Gastroesophageal sphincter (tissue), 4 donors: ENCODE results near the gene TTLL5. TPM values are rescaled to one million over a fixed set of nuclear protein-coding genes. Genes with fewer than 3 reads are reported as not detected.

Source experiments
- ATAC-seq: fragments of 150-250 bp; one replicate; pipeline ENCODE4 v1.9.1; 2016; ENCODE audit warnings: mild to moderate bottlenecking, moderate library complexity
- H3K27ac ChIP-seq, 4 donors: fragments of 200-600 bp; sonication (generic) in 3 of 4; 1 replicate in 3 of 4; 2 replicates in 1 of 4; pipeline ENCODE4 v1.5.1; 2016 to 2019
- H3K27me3 ChIP-seq: fragments of 200-600 bp; sonication (generic); one replicate; pipeline ENCODE4 v1.5.1; 2019
- H3K36me3 ChIP-seq, 2 donors: fragments of 200-600 bp; sonication (generic); one replicate each; pipeline ENCODE4 v1.5.1; 2019; ENCODE audit warnings: control low read depth in 1 of 2
- H3K4me1 ChIP-seq, 3 donors: fragments of 200-600 bp; sonication (generic); 1 replicate in 2 of 3; 2 replicates in 1 of 3; pipeline ENCODE4 v1.5.1; 2016 to 2019; ENCODE audit warnings: control low read depth in 2 of 3
- H3K4me3 ChIP-seq, 2 donors: fragments of 200-600 bp; sonication (generic); one replicate each; pipeline ENCODE4 v1.5.1; 2019; ENCODE audit warnings: mild to moderate bottlenecking in 1 of 2, moderate library complexity in 1 of 2
- H3K9me3 ChIP-seq, 3 donors: fragments of 200-600 bp; sonication (generic); one replicate each; pipeline ENCODE4 v1.5.1; 2017 to 2019; ENCODE audit warnings: control low read depth in 2 of 3
- EP300 ChIP-seq: sonication (generic); formaldehyde crosslinking; IDR thresholded peaks from one replicate; pipeline ENCODE4 v1.6.1; 2017; ENCODE audit warnings: antibody characterized with exemption, mild to moderate bottlenecking
- POLR2A ChIP-seq, 2 donors: fragments of 450-650 bp; IDR thresholded peaks; one replicate each; pipeline ENCODE4 v1.6.1; 2017; ENCODE audit warnings: antibody characterized with exemption in 2 of 2, mild to moderate bottlenecking in 2 of 2, moderate library complexity in 1 of 2
- POLR2AphosphoS5 ChIP-seq: sonication (generic); formaldehyde crosslinking; IDR thresholded peaks from one replicate; pipeline ENCODE4 v1.6.1; 2017; ENCODE audit warnings: antibody characterized with exemption
- WGBS, 2 donors: methylation state at CpG; one replicate each; pipeline ENCODE4 v1.1.5; 2018; ENCODE audit warnings: low coverage in 1 of 2; 5-methylcytosine and 5-hydroxymethylcytosine counted together
- total RNA-seq, 4 donors: library from RNA; depleted of rRNA; stranded (reverse); fragments of >200 nt; gene quantifications; one replicate each; pipeline ENCODE4 v1.1.0, GENCODE V29; 2016
- TF ChIP-seq, protein P1 (sequence below), 4 experiments: fragments of 200-600 bp in 2 of 4; fragments of 450-650 bp in 2 of 4; sonication (generic) in 1 of 4; IDR thresholded peaks; one replicate each; pipeline ENCODE4 v1.5.1; 2017 to 2019; ENCODE audit warnings: antibody characterized with exemption in 4 of 4, mild to moderate bottlenecking in 2 of 4, moderate library complexity in 2 of 4

The TTLL5 gene
- total RNA-seq, 4 donors from 2014 or later = 18.1 to 30.0 (median 22.1) TPM

- H3K27me3 ChIP-seq = no peaks in the 10 kb centered on the region
- no peaks in the 10 kb centered on the region for H3K9me3 ChIP-seq
- peaks cover 0 to 40% (median 0%) of the 10 kb centered on the region in 3 donors for H3K4me1 ChIP-seq
- TF ChIP-seq POLR2A (IDR thresholded peaks at IDR 0.05) (no peak), POLR2AphosphoS5 (no peak), EP300 (no peak)
- TF ChIP-seq, protein P1, sequence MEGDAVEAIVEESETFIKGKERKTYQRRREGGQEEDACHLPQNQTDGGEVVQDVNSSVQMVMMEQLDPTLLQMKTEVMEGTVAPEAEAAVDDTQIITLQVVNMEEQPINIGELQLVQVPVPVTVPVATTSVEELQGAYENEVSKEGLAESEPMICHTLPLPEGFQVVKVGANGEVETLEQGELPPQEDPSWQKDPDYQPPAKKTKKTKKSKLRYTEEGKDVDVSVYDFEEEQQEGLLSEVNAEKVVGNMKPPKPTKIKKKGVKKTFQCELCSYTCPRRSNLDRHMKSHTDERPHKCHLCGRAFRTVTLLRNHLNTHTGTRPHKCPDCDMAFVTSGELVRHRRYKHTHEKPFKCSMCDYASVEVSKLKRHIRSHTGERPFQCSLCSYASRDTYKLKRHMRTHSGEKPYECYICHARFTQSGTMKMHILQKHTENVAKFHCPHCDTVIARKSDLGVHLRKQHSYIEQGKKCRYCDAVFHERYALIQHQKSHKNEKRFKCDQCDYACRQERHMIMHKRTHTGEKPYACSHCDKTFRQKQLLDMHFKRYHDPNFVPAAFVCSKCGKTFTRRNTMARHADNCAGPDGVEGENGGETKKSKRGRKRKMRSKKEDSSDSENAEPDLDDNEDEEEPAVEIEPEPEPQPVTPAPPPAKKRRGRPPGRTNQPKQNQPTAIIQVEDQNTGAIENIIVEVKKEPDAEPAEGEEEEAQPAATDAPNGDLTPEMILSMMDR (IDR thresholded peaks at IDR 0.05) = no peak
- ATAC-seq = no peak
- WGBS, 2 donors = 89 to 90% methylated on average over 3 to 6 of the region's 6 CpGs
- no peak overlapping the region for H3K4me3 ChIP-seq
- no peak overlapping the region for H3K27ac ChIP-seq
- peaks cover 0 to 5% of the 10 kb centered on the region in 2 donors for H3K36me3 ChIP-seq
These were observed 146.8 kb downstream of the TTLL5 start for GRCh38 chr14:75807667-75808360.

DNA sequence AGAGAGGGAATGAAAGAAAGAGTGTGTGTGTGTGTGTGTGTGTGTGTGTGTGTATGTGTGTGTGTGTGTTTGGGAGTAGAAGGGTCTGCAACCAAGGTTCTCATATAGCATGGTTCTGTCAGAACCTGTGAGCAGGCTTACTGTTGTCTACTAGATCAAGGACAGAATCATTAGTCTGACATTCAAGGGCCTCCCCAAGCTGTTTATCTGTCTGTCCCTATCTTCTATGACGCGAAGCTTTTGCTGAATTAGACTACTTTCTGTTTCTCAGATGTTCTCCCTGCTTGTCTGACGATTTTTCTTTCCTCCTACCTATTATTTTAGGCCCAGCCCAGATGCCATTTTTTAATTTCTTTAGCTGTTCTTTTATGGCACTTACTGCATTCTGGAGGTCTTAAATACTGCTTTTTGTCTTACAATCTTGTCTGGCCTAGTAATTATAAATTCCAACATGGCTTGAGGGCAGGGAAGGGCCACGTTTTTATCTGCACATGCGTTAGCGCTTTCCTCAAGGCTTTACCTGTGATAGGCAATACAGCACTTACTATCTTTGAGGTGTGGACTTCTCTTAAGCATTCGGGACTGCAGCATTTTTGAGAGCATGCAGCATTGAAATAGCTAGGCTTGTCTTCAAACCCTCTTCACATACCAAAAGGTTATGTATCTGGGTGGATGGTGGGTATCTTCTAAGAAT lies 150.2 kb downstream of the TTLL5 start:
- WGBS, 2 donors = 77 to 80% methylated on average over 2 to 7 of the region's 7 CpGs
- Histone ChIP-seq H3K36me3 (peaks cover 0 to 9% of the 10 kb centered on the region in 2 donors), H3K4me1 (peaks cover 0 to 17% (median 0%) of the 10 kb centered on the region in 3 donors), H3K27me3 (no peaks in the 10 kb centered on the region), H3K27ac (no peak overlapping the region), H3K4me3 (no peak overlapping the region), H3K9me3 (no peaks in the 10 kb centered on the region)
- TF ChIP-seq POLR2AphosphoS5 (no peak), EP300 (no peak), POLR2A (IDR thresholded peaks at IDR 0.05) (no peak)
- TF ChIP-seq, protein P1 (IDR thresholded peaks at IDR 0.05) = no peak
- no peak for ATAC-seq

DNA sequence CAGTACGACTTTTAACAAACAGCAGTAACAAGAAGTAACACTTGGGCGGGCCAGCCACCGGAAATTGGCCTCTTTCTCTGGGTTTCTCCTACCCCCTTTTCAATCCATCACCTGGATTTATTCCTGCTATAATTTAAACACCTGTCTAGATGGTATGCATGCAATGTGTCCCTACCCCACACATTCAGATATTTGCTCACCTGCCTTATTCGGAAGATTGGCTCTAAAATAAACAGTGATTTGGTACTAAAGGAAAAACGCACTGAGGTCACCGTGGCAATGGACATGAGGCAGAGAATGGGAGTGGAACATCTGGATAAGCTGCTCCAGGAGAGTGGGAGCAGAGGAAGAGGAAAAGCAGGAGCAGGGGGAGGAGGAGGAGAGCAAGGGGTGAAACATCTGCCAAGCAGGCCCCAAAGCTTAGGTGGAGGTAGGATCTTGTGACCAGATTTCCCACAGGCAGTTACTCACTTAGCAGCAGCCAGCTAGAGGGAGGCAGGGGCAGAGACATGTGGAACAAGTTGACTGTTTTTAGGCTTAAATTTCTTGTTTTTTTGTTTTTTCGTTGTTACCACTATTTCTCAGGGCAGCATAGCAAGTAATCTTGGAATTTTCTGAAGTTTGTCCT lies 150.9 kb downstream of the TTLL5 start:
- TF ChIP-seq, protein P1 (IDR thresholded peaks at IDR 0.05) = no peak
- TF ChIP-seq EP300 (no peak), POLR2A (IDR thresholded peaks at IDR 0.05) (no peak), POLR2AphosphoS5 (no peak)
- H3K9me3 ChIP-seq = no peaks in the 10 kb centered on the region
- H3K4me3 ChIP-seq = no peak overlapping the region
- no peak overlapping the region for H3K27ac ChIP-seq
- peaks cover 0 to 10% (median 0%) of the 10 kb centered on the region in 3 donors for H3K4me1 ChIP-seq
- ATAC-seq = no peak
- H3K36me3 ChIP-seq = peaks cover 0 to 5% of the 10 kb centered on the region in 2 donors
- no peaks in the 10 kb centered on the region for H3K27me3 ChIP-seq
- 47 to 57% methylated on average over 3 to 6 of the region's 7 CpGs for WGBS, 2 donors

DNA sequence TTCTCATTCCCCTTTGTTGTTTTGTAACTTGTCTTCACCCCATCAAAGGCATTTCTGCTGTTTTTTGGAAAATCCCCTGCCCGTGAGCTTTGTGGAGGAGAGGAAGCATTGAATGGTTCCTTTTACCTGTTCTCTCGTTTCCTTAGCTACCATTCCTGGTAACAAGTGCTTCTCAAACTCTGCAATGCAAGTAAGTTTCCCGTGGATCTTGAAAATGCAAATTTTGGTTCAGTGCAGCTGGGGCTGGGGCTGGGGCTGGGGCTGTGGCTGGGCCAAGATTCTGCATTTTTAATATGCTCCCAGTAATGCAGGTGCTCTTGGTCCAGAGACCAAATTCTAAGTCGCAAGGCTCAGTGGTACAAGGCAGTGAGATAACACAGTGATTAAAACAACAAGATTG lies 151.6 kb downstream of the TTLL5 start:
- H3K4me3 ChIP-seq = no peak overlapping the region
- no peaks in the 10 kb centered on the region for H3K27me3 ChIP-seq

More for the DNA sequence above, 151.6 kb downstream of the TTLL5 start:
- H3K27ac ChIP-seq = no peak overlapping the region
- no peak for TF ChIP-seq POLR2A (IDR thresholded peaks at IDR 0.05)
- TF ChIP-seq POLR2AphosphoS5 = no peak
- TF ChIP-seq, protein P1 (IDR thresholded peaks at IDR 0.05) = no peak
- no peak for TF ChIP-seq EP300
- ATAC-seq = no peak
- peaks cover 0 to 3% of the 10 kb centered on the region in 2 donors for H3K36me3 ChIP-seq
- 85 to 88% methylated on average over 2 to 4 of the region's 4 CpGs for WGBS, 2 donors
- H3K9me3 ChIP-seq = no peaks in the 10 kb centered on the region
- H3K4me1 ChIP-seq = peaks cover 0 to 8% (median 0%) of the 10 kb centered on the region in 3 donors
